ENCODE data around the gene ATXN7L3. TPM values are rescaled to one million over a fixed set of nuclear protein-coding genes. Genes with fewer than 3 reads are reported as not detected.

The ATXN7L3 gene
- total and polyA plus RNA-seq, 2 donors (not counting 3 experiments of a cell fraction or from before 2014, with no cell fraction given), result 61.3 to 82.5 TPM

DNA sequence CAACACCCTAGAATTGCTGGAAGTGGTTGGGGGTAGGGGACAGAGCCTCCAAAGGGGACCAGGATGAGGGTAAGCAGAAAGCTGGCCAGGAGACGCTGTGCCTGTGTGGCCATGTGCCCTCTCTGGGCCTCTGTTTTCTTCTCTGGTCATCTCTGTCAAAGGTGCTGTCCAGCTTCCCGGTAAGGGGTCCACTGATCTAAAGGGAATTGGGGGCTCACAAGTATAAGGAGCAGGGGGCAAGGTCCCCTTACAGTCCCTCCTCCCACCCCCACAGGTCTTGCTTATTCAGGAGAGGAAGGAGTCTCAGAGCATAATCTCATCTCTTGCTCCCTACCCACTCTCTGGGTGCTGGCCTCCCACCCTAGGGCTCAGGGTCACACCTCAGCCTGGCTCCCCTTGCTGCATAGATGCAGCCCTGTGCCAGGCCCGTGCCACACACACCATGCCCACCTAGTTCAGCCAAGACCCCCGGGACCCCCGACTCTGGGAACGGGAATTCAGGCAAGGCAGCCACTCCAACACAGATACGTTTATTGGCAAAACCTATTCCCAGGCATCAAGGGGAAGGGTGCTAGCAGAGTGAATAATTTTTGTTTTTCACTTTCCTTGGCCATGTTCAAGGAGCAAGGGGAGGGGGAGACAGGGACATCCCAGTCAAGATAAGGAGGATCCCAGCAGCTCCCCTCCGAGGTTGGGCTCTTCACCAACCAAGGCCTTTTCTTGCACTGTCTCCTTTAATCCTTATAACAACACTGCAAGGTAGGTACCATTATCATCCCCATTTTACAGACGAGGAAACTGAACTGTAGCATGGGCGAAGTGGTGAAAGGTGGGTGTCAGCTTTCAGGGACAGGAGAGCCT lies 48.4 kb upstream of the ATXN7L3 start:
- H2AFZ ChIP-seq (ENCODE audit: low read depth, low read length), result no peak overlapping the region
- BruUV-seq (replicated peaks), result no TSS peak
- ChIA-PET CTCF (interaction anchor here (0.8 kb wide), 1 partner anchor 19 kb away, joined by 3 read pairs; the partner anchor contains the start of gene SLC4A1), POLR2A (interaction anchor here (0.6 kb wide), 1 partner anchor 25 kb away, joined by 4 read pairs; no protein-coding TSS in a partner anchor)
- TF ChIP-seq POLR2A (IDR thresholded peaks at IDR 0.05; ENCODE audit: low read depth, low read length) (no peak), GATA2 (IDR thresholded peaks at IDR 0.05; ENCODE audit: insufficient read depth, insufficient read length, low read depth, low read length) (no peak), FOS (IDR thresholded peaks at IDR 0.05; ENCODE audit: borderline replicate concordance, insufficient read depth, low read length) (no peak), JUN (IDR thresholded peaks at IDR 0.05; ENCODE audit: borderline replicate concordance, insufficient read depth, insufficient read length, low read depth) (no peak), EZH2 (IDR thresholded peaks at IDR 0.05; ENCODE audit: borderline replicate concordance, low read depth, low read length, severe bottlenecking) (no peak), MYC (IDR thresholded peaks at IDR 0.05; ENCODE audit: low read depth, low read length) (no peak), POLR2AphosphoS5 (IDR thresholded peaks at IDR 0.05; ENCODE audit: insufficient read depth, low read depth, low read length) (no peak)
- TF ChIP-seq, protein P1, sequence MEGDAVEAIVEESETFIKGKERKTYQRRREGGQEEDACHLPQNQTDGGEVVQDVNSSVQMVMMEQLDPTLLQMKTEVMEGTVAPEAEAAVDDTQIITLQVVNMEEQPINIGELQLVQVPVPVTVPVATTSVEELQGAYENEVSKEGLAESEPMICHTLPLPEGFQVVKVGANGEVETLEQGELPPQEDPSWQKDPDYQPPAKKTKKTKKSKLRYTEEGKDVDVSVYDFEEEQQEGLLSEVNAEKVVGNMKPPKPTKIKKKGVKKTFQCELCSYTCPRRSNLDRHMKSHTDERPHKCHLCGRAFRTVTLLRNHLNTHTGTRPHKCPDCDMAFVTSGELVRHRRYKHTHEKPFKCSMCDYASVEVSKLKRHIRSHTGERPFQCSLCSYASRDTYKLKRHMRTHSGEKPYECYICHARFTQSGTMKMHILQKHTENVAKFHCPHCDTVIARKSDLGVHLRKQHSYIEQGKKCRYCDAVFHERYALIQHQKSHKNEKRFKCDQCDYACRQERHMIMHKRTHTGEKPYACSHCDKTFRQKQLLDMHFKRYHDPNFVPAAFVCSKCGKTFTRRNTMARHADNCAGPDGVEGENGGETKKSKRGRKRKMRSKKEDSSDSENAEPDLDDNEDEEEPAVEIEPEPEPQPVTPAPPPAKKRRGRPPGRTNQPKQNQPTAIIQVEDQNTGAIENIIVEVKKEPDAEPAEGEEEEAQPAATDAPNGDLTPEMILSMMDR (IDR thresholded peaks at IDR 0.05; ENCODE audit: extremely low read depth in 1 of 2, insufficient read depth in 1 of 2, low read depth in 1 of 2, low read length in 2 of 2), result no peak
- TF ChIP-seq, protein P2, sequence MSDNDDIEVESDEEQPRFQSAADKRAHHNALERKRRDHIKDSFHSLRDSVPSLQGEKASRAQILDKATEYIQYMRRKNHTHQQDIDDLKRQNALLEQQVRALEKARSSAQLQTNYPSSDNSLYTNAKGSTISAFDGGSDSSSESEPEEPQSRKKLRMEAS (IDR thresholded peaks at IDR 0.05; ENCODE audit: insufficient read depth, insufficient read length), result no peak
- H3K4me3 ChIP-seq (replicated peaks in 1 of 3; ENCODE audit: insufficient read depth in 1 of 3, low read depth in 1 of 3, low read length in 3 of 3), result no peak overlapping the region
- intact Hi-C loops (cut with micrococcal nuclease) (no loop called here), dilution Hi-C loops (cut with MboI; ENCODE audit: extremely low pct_ligation_motif_present, low sequenced_read_pairs) (no loop called here)
- H4K20me1 ChIP-seq (replicated peaks; ENCODE audit: control insufficient read depth, extremely low read depth, insufficient read depth, low read length), result no peaks in the 10 kb centered on the region
- no peaks in the 10 kb centered on the region for H3K79me2 ChIP-seq (ENCODE audit: control insufficient read depth, insufficient read depth, low read length)
- DNase-seq (ENCODE audit: low read depth, low spot score) (no peak), FAIRE-seq (no peak)
- no peak overlapping the region for H3K4me2 ChIP-seq (ENCODE audit: insufficient read depth, low read length)
- no peak overlapping the region for H3K9ac ChIP-seq (replicated peaks; ENCODE audit: extremely low read depth, insufficient read depth, low read length)
- no peak overlapping the region for H3K27ac ChIP-seq (ENCODE audit: insufficient read depth, low read depth, low read length)
- no peaks in the 10 kb centered on the region for H3K9me3 ChIP-seq (replicated peaks; ENCODE audit: control insufficient read depth, insufficient read depth, low read length)
- no peaks in the 10 kb centered on the region for H3K27me3 ChIP-seq (ENCODE audit: control insufficient read depth in 2 of 2, insufficient read depth in 2 of 2, low read length in 2 of 2)
- H3K4me1 ChIP-seq (ENCODE audit: control insufficient read depth, extremely low read depth, insufficient read depth, low read length), result peaks cover 3% of the 10 kb centered on the region
- no peaks in the 10 kb centered on the region for H3K9me1 ChIP-seq (replicated peaks; ENCODE audit: control insufficient read depth, extremely low read depth, insufficient read depth, low read length)
- no peaks in the 10 kb centered on the region for H3K36me3 ChIP-seq (ENCODE audit: control insufficient read depth in 2 of 2, extremely low read depth in 1 of 2, insufficient read depth in 2 of 2, low read length in 2 of 2)

Measured in endothelial cell of umbilical vein (primary cell).